SK-N-SH (cell line): ENCODE measurements around the gene LRMDA. TPM values are rescaled to one million over a fixed set of nuclear protein-coding genes. Genes with fewer than 3 reads are reported as not detected.

ENCODE experiments used
- CTCF ChIA-PET: fragments of 300-600, 350-600 bp; formaldehyde crosslinking; extraction: SDS; loops from one replicate; lab custom pipeline; 2021; lab: Yijun Ruan, JAX
- POLR2A ChIA-PET: fragments of 350-600 bp; sonication (Branson Sonifier 250); formaldehyde crosslinking; extraction: SDS; loops from one replicate; lab custom pipeline; 2020; ENCODE audit warnings: antibody characterized with exemption, inconsistent platforms; lab: Yijun Ruan, JAX
- DNase-seq: peaks from one replicate; pipeline ENCODE4 v3.0.0; 2012
- H2AFZ ChIP-seq: fragments of 200-600 bp; sonication (generic); 2 replicates; pipeline ENCODE4 v1.8.1; 2016; ENCODE audit warnings: antibody characterized with exemption, mild to moderate bottlenecking, low read depth
- H3F3A ChIP-seq: fragments of 200-600 bp; sonication (generic); replicated peaks from 2 replicates; pipeline ENCODE3; 2016; ENCODE audit warnings: antibody characterized with exemption, mild to moderate bottlenecking; ENCODE audit not compliant: insufficient read depth
- H3K27ac ChIP-seq, 2 experiments: fragments of 200-500 bp in 1 of 2; fragments of 200-600 bp in 1 of 2; sonication (Bioruptor generic) in 1 of 2; sonication (generic), shearing (Covaris generic) in 1 of 2; 2 replicates each; pipeline versions ENCODE4 v1.5.1 to v1.6.1; 2014 to 2016; ENCODE audit warnings: low read depth in 2 of 2, inconsistent platforms in 1 of 2, low read length in 1 of 2, mild to moderate bottlenecking in 1 of 2, mixed read lengths in 1 of 2
- H3K27me3 ChIP-seq: fragments of 200-600 bp; sonication (generic), shearing (Covaris generic); 2 replicates; pipeline ENCODE4 v1.6.1; 2016; ENCODE audit warnings: mixed run types; ENCODE audit not compliant: insufficient read depth
- H3K36me3 ChIP-seq, 2 experiments: fragments of 200-500 bp in 1 of 2; fragments of 200-600 bp in 1 of 2; sonication (Bioruptor generic) in 1 of 2; sonication (generic) in 1 of 2; replicated peaks in 1 of 2; 2 replicates each; pipeline versions ENCODE3 to v1.5.1; 2014 to 2016; ENCODE audit warnings: low read length in 1 of 2, mild to moderate bottlenecking in 1 of 2; ENCODE audit not compliant: insufficient read depth in 2 of 2, control insufficient read depth in 1 of 2
- H3K4me1 ChIP-seq, 2 experiments: fragments of 200-500 bp in 1 of 2; fragments of 200-600 bp in 1 of 2; sonication (Bioruptor generic) in 1 of 2; sonication (generic), shearing (Covaris generic) in 1 of 2; 2 replicates each; pipeline versions ENCODE4 v1.5.1 to v1.6.1; 2014 to 2016; ENCODE audit warnings: low read depth in 1 of 2, low read length in 1 of 2, mixed run types in 1 of 2; ENCODE audit not compliant: insufficient read depth in 2 of 2, control insufficient read depth in 1 of 2
- H3K4me2 ChIP-seq: fragments of 200-600 bp; sonication (generic), shearing (Covaris generic); 2 replicates; pipeline ENCODE4 v1.6.1; 2017; ENCODE audit warnings: mixed run types
- H3K4me3 ChIP-seq, 2 experiments: fragments of 200-500 bp in 1 of 2; fragments of 200-600 bp in 1 of 2; sonication (Bioruptor generic) in 1 of 2; sonication (generic), shearing (Covaris generic) in 1 of 2; 2 replicates each; pipeline versions ENCODE4 v1.5.1 to v1.8.1; 2014 to 2016; ENCODE audit warnings: low read depth in 2 of 2, inconsistent platforms in 1 of 2, low read length in 1 of 2, mild to moderate bottlenecking in 1 of 2, mixed read lengths in 1 of 2, moderate library complexity in 1 of 2
- H3K79me2 ChIP-seq: fragments of 200-600 bp; sonication (generic); 2 replicates; pipeline ENCODE4 v1.8.1; 2017; ENCODE audit warnings: mild to moderate bottlenecking; ENCODE audit not compliant: insufficient read depth
- H3K9ac ChIP-seq: fragments of 200-600 bp; sonication (generic); 2 replicates; pipeline ENCODE4 v1.6.1; 2017; ENCODE audit warnings: mixed run types
- H3K9me2 ChIP-seq: fragments of 200-600 bp; sonication (generic); 2 replicates; pipeline ENCODE4 v1.6.1; 2017; ENCODE audit warnings: mixed run types
- H3K9me3 ChIP-seq: fragments of 200-600 bp; sonication (generic); 2 replicates; pipeline ENCODE4 v1.6.1; 2017; ENCODE audit warnings: mixed run types, mild to moderate bottlenecking, moderate library complexity
- H4K20me1 ChIP-seq: fragments of 200-600 bp; sonication (generic); 2 replicates; pipeline ENCODE4 v1.6.1; 2017; ENCODE audit warnings: mild to moderate bottlenecking, mixed run types; ENCODE audit not compliant: insufficient read depth
- GABPA ChIP-seq: IDR thresholded peaks from 2 replicates; pipeline ENCODE4 v1.4.0; 2012; ENCODE audit warnings: low read depth, mild to moderate bottlenecking
- JUND ChIP-seq: IDR thresholded peaks from 2 replicates; pipeline ENCODE4 v1.4.0; 2012
- MEF2A ChIP-seq: IDR thresholded peaks from 2 replicates; pipeline ENCODE4 v1.4.0; 2012; ENCODE audit warnings: low read depth, borderline replicate concordance
- NRF1 ChIP-seq: IDR thresholded peaks from 2 replicates; pipeline ENCODE4 v1.6.1; 2012; ENCODE audit warnings: low read depth, mild to moderate bottlenecking, low read length
- PBX3 ChIP-seq: IDR thresholded peaks from 2 replicates; pipeline ENCODE4; 2012
- RXRA ChIP-seq: IDR thresholded peaks from 2 replicates; pipeline ENCODE4 v1.4.0; 2012; ENCODE audit warnings: low read depth, mild to moderate bottlenecking, borderline replicate concordance
- SMC3 ChIP-seq: IDR thresholded peaks from 2 replicates; pipeline ENCODE4 v1.6.1; 2012; ENCODE audit warnings: low read depth, low read length, improper control_type of control experiment
- TAF1 ChIP-seq: IDR thresholded peaks from 2 replicates; pipeline ENCODE4 v1.6.1; 2012; ENCODE audit warnings: low read depth, mild to moderate bottlenecking, low read length, moderate library complexity, borderline replicate concordance
- TEAD4 ChIP-seq: IDR thresholded peaks from 2 replicates; pipeline ENCODE4 v1.4.0; 2012; ENCODE audit warnings: mild to moderate bottlenecking, borderline replicate concordance; ENCODE audit not compliant: insufficient read depth
- YY1 ChIP-seq: IDR thresholded peaks from 2 replicates; pipeline ENCODE4 v1.4.0; 2012; ENCODE audit warnings: low read depth, mild to moderate bottlenecking
- WGBS: methylation state at CpG from one replicate; pipeline ENCODE4 v1.1.6; 2017; ENCODE audit warnings: low lambda C conversion rate; 5-methylcytosine and 5-hydroxymethylcytosine counted together
- polyA plus RNA-seq, 3 experiments: library from polyadenylated mRNA; depleted of rRNA; stranded (reverse); fragments of >200 nt; gene quantifications; 2 replicates each; pipeline ENCODE4 v1.2.3, GENCODE V29; 2012
- TF ChIP-seq, protein P1 (sequence below): IDR thresholded peaks from 2 replicates; pipeline ENCODE4 v1.6.1; 2012; ENCODE audit warnings: mild to moderate bottlenecking, low read depth, low read length, moderate library complexity
- TF ChIP-seq, protein P2 (sequence below): fragments of 150-350 bp; IDR thresholded peaks from 2 replicates; pipeline ENCODE4 v1.6.1; 2016; ENCODE audit warnings: mild to moderate bottlenecking, low read depth, low read length
- TF ChIP-seq, protein P3 (sequence below): fragments of 150-350 bp; IDR thresholded peaks from 2 replicates; pipeline ENCODE4 v1.6.1; 2017; ENCODE audit warnings: antibody characterized with exemption, low read length, low read depth, borderline replicate concordance

Gene LRMDA
- polyA plus RNA-seq, 1 of the 3 experiments (the other 2 are of a cell fraction), result 0.95 TPM

DNA sequence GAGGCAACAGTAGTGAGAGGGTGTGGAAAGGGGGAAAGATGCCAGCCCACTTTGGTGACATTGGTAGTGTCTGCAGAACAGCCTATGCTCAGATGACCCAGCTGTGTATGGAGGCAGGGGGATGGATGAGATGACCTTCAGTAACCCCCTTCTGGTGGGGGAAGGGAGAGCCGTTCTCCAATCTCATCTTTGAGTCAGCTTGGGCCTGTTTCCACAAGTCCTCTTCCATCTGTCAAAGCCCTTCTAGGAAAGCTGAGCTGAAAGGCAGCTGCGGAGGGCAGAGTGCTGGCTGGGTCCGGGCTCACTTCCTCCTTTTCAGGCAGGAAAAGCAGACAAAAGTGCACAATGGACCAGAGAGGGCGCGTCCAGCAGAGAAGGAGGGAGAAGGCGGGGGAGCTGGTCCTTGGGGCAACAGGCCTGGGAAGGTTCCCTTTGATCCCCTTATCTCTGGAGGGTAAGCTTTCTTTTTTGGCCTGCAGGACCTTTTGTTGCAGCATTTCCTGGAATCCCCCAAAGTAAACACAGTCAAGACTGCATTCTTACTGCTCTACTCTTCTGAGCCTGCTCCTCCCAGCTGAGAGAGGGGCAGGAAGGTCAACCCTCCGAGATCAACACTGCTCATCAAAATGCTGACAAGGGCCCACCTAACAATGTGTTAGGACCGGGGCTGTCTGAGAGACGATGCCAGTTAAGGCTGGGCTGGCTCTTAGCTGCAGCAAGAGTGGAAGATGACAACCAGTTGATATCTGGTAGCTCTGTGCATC, 1.2 kb upstream of the LRMDA start:
- peaks cover 0 to 8% of the 10 kb centered on the region in 2 experiments; a peak in 1 of 4 replicates for H3K4me1 ChIP-seq
- H3K4me3 ChIP-seq, result no peak overlapping the region
- no peaks in the 10 kb centered on the region for H3K9me2 ChIP-seq
- no peaks in the 10 kb centered on the region for H3F3A ChIP-seq
- H4K20me1 ChIP-seq, result no peaks in the 10 kb centered on the region
- H3K36me3 ChIP-seq, result no peaks in the 10 kb centered on the region
- DNase-seq, result no peak
- no peak overlapping the region for H3K27ac ChIP-seq
- 82% methylated on average over 9 of the region's 9 CpGs for WGBS
- no peak overlapping the region for H3K9ac ChIP-seq
- H3K9me3 ChIP-seq, result no peaks in the 10 kb centered on the region
- CTCF ChIA-PET, result no interaction called here
- H2AFZ ChIP-seq, result no peak overlapping the region
- H3K4me2 ChIP-seq, result no peak overlapping the region
- H3K79me2 ChIP-seq, result no peaks in the 10 kb centered on the region
- TF ChIP-seq YY1 (no peak), MEF2A (no peak), RXRA (no peak), JUND (no peak), PBX3 (no peak), GABPA (no peak), TAF1 (no peak), SMC3 (no peak)
- TF ChIP-seq, protein P1, sequence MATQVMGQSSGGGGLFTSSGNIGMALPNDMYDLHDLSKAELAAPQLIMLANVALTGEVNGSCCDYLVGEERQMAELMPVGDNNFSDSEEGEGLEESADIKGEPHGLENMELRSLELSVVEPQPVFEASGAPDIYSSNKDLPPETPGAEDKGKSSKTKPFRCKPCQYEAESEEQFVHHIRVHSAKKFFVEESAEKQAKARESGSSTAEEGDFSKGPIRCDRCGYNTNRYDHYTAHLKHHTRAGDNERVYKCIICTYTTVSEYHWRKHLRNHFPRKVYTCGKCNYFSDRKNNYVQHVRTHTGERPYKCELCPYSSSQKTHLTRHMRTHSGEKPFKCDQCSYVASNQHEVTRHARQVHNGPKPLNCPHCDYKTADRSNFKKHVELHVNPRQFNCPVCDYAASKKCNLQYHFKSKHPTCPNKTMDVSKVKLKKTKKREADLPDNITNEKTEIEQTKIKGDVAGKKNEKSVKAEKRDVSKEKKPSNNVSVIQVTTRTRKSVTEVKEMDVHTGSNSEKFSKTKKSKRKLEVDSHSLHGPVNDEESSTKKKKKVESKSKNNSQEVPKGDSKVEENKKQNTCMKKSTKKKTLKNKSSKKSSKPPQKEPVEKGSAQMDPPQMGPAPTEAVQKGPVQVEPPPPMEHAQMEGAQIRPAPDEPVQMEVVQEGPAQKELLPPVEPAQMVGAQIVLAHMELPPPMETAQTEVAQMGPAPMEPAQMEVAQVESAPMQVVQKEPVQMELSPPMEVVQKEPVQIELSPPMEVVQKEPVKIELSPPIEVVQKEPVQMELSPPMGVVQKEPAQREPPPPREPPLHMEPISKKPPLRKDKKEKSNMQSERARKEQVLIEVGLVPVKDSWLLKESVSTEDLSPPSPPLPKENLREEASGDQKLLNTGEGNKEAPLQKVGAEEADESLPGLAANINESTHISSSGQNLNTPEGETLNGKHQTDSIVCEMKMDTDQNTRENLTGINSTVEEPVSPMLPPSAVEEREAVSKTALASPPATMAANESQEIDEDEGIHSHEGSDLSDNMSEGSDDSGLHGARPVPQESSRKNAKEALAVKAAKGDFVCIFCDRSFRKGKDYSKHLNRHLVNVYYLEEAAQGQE, result no peak
- POLR2A ChIA-PET, result no interaction called here
- H3K27me3 ChIP-seq, result no peaks in the 10 kb centered on the region

DNA sequence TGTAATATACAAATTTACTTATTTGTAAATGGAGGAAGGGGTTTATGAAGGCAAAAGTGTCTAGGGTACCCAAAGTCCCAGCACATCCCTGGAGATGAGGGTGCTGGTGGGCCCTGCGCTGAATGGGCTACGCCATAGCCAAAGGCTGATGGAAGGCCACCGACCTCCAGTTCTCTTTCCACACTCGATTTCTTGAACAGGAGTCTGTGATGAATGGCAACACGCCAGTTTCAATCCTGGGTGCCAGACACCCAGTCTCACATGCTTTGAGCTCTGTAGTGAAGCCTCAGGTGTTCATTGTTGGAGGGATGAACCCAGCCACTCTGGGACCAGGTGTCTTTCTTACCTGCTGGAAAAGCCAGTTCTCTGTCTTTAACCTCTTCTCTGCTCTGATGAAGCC, 752 bp downstream of the LRMDA start:
- TF ChIP-seq, protein P2, sequence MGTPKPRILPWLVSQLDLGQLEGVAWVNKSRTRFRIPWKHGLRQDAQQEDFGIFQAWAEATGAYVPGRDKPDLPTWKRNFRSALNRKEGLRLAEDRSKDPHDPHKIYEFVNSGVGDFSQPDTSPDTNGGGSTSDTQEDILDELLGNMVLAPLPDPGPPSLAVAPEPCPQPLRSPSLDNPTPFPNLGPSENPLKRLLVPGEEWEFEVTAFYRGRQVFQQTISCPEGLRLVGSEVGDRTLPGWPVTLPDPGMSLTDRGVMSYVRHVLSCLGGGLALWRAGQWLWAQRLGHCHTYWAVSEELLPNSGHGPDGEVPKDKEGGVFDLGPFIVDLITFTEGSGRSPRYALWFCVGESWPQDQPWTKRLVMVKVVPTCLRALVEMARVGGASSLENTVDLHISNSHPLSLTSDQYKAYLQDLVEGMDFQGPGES, result no peak
- TF ChIP-seq, protein P3, sequence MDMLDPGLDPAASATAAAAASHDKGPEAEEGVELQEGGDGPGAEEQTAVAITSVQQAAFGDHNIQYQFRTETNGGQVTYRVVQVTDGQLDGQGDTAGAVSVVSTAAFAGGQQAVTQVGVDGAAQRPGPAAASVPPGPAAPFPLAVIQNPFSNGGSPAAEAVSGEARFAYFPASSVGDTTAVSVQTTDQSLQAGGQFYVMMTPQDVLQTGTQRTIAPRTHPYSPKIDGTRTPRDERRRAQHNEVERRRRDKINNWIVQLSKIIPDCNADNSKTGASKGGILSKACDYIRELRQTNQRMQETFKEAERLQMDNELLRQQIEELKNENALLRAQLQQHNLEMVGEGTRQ, result no peak
- TF ChIP-seq YY1 (no peak), NRF1 (no peak), PBX3 (no peak), TEAD4 (no peak)
- Histone ChIP-seq H3K4me1 (peaks cover 0 to 8% of the 10 kb centered on the region in 2 experiments; a peak in 1 of 4 replicates), H3K27me3 (no peaks in the 10 kb centered on the region), H3K36me3 (no peaks in the 10 kb centered on the region), H3K27ac (no peak overlapping the region), H4K20me1 (no peaks in the 10 kb centered on the region), H3K9ac (no peak overlapping the region), H3K79me2 (no peaks in the 10 kb centered on the region), H2AFZ (no peak overlapping the region), H3F3A (no peaks in the 10 kb centered on the region), H3K9me3 (no peaks in the 10 kb centered on the region), H3K9me2 (no peaks in the 10 kb centered on the region), H3K4me2 (no peak overlapping the region), H3K4me3 (no peak overlapping the region)
- no peak for DNase-seq
- WGBS, result 93% methylated on average over 5 of the region's 5 CpGs
- ChIA-PET CTCF (interaction anchor here (0.6 to 1.1 kb wide), 2 partner anchors 29 to 54 kb away, joined by 3 read pairs; no protein-coding TSS in a partner anchor), POLR2A (no interaction called here)
